ENCODE results near the gene HPCAL1. TPM values are rescaled to one million over a fixed set of nuclear protein-coding genes. Genes with fewer than 3 reads are reported as not detected.

The HPCAL1 gene
- total and polyA plus RNA-seq, 2 of the 4 experiments (the other 2 are of a cell fraction), result 8.2 to 33.7 TPM

- Histone ChIP-seq H2AFZ (replicated peaks; ENCODE audit: low read length, poor library complexity) (no peak overlapping the region), H4K5ac (ENCODE audit: low read depth, low read length) (no peak overlapping the region), H3K79me1 (ENCODE audit: low read depth in 1 of 2, low read length in 2 of 2) (no peaks in the 10 kb centered on the region), H4K8ac (ENCODE audit: low read depth in 2 of 2, low read length in 2 of 2) (no peak overlapping the region), H2BK120ac (ENCODE audit: low read depth, low read length) (no peak overlapping the region), H3K4me2 (ENCODE audit: low read depth, low read length) (no peak overlapping the region), H3K27ac (ENCODE audit: insufficient read depth, low read length) (no peak overlapping the region), H3K4me1 (ENCODE audit: control insufficient read depth, insufficient read depth, low read length) (no peaks in the 10 kb centered on the region), H3K18ac (ENCODE audit: low read depth, low read length) (no peak overlapping the region), H3K9me3 (ENCODE audit: control insufficient read depth, insufficient read depth, low read length) (no peaks in the 10 kb centered on the region), H3K9ac (ENCODE audit: low read depth, low read length) (no peak overlapping the region), H3K4me3 (ENCODE audit: insufficient read depth, low read depth, low read length) (no peak overlapping the region), H3K27me3 (ENCODE audit: control insufficient read depth, insufficient read depth, low read length) (peaks cover 39% of the 10 kb centered on the region), H2BK5ac (ENCODE audit: low read depth, low read length, poor library complexity, severe bottlenecking) (no peak overlapping the region), H3K4ac (ENCODE audit: low read depth, low read length) (no peak overlapping the region), H3K56ac (ENCODE audit: extremely low read depth, insufficient read depth, low read length) (no peak overlapping the region), H4K91ac (ENCODE audit: insufficient read depth, low read depth, low read length) (no peak overlapping the region), H4K20me1 (ENCODE audit: insufficient read depth, low read length) (no peaks in the 10 kb centered on the region), H3K9me1 (ENCODE audit: insufficient read depth, low read length) (no peaks in the 10 kb centered on the region), H3K23ac (ENCODE audit: low read depth, low read length) (no peak overlapping the region), H3K14ac (replicated peaks; ENCODE audit: low read depth, low read length) (no peak overlapping the region), H3K36me3 (ENCODE audit: control insufficient read depth, insufficient read depth, low read length) (no peaks in the 10 kb centered on the region), H2AK9ac (replicated peaks; ENCODE audit: low read depth, low read length, poor library complexity) (no peak overlapping the region), H2BK15ac (ENCODE audit: low read depth, low read length) (no peak overlapping the region), H2BK20ac (ENCODE audit: low read depth, low read length) (no peak overlapping the region), H2AK5ac (ENCODE audit: low read depth, low read length) (no peak overlapping the region)
- dilution Hi-C loops (cut with HindIII; ENCODE audit: low sequenced_read_pairs, unreplicated experiment), result no loop called here
- no CpG with 5 or more reads among the region's 15 CpGs for WGBS, 2 experiments (ENCODE audit: extremely low coverage in 2 of 2, insufficient read length in 1 of 2)
- DNase-seq (no peak), ATAC-seq (ENCODE audit: low read depth) (no peak)
- TF ChIP-seq NFE2L2 (IDR thresholded peaks at IDR 0.05; ENCODE audit: low read depth, low read length) (no peak), CEBPB (IDR thresholded peaks at IDR 0.05; ENCODE audit: low read depth, low read length) (no peak), ELK1 (IDR thresholded peaks at IDR 0.05; ENCODE audit: borderline replicate concordance, low read depth, low read length) (no peak), CHD1 (IDR thresholded peaks at IDR 0.05; ENCODE audit: low read depth, low read length) (no peak), RFX5 (IDR thresholded peaks at IDR 0.05; ENCODE audit: low read depth, low read length) (no peak), POLR2A (IDR thresholded peaks at IDR 0.05; ENCODE audit: low read depth, low read length) (no peak), SMC3 (IDR thresholded peaks at IDR 0.05; ENCODE audit: low read depth, low read length) (no peak), MAZ (IDR thresholded peaks at IDR 0.05; ENCODE audit: borderline replicate concordance, low read depth, low read length) (no peak), RCOR1 (IDR thresholded peaks at IDR 0.05; ENCODE audit: insufficient replicate concordance, low read length) (no peak)
- TF ChIP-seq, protein P1, sequence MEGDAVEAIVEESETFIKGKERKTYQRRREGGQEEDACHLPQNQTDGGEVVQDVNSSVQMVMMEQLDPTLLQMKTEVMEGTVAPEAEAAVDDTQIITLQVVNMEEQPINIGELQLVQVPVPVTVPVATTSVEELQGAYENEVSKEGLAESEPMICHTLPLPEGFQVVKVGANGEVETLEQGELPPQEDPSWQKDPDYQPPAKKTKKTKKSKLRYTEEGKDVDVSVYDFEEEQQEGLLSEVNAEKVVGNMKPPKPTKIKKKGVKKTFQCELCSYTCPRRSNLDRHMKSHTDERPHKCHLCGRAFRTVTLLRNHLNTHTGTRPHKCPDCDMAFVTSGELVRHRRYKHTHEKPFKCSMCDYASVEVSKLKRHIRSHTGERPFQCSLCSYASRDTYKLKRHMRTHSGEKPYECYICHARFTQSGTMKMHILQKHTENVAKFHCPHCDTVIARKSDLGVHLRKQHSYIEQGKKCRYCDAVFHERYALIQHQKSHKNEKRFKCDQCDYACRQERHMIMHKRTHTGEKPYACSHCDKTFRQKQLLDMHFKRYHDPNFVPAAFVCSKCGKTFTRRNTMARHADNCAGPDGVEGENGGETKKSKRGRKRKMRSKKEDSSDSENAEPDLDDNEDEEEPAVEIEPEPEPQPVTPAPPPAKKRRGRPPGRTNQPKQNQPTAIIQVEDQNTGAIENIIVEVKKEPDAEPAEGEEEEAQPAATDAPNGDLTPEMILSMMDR (conservative IDR thresholded peaks at IDR 0.05; ENCODE audit: low read depth, low read length), result no peak
- BruUV-seq (replicated peaks), result no TSS peak
- intact Hi-C loops (cut with micrococcal nuclease), result no loop called here
- CTCF ChIA-PET, result no interaction called here
- in situ Hi-C loops (cut with MboI; ENCODE audit: low sequenced_read_pairs), result no loop called here
- POLR2A ChIA-PET (ENCODE audit: unreplicated experiment), result no interaction called here
Observed at GRCh38 chr2:10467401-10467800, 164.7 kb downstream of the HPCAL1 start.
